HCT116 (cell line): ENCODE measurements around the gene LTO1. TPM values are rescaled to one million over a fixed set of nuclear protein-coding genes. Genes with fewer than 3 reads are reported as not detected.
A peak's percentile ranks its signal among the peaks of the same experiment; 100 is the strongest.

Experiments
- ATAC-seq: fragments of 200-7000 bp; cut with Tn5 transposase; 2 replicates; pipeline ENCODE4 v1.9.1; 2020; ENCODE audit warnings: mild to moderate bottlenecking, moderate library complexity
- BruUV-seq: library from RNA; stranded (reverse); fragments of 400-500 nt; replicated peaks from 2 replicates; lab custom pipeline; 2021; lab: Mats Ljungman, UMichigan
- CTCF ChIA-PET: fragments of 300-600 bp; sonication (Branson Sonifier 250); formaldehyde crosslinking; loops from one replicate; lab custom pipeline; 2021; ENCODE audit warnings: antibody characterized with exemption; lab: Charles Lee
- POLR2A ChIA-PET: fragments of 300-600, 350-600 bp; sonication (Branson Sonifier 250); formaldehyde crosslinking; loops from one replicate; lab custom pipeline; 2021; ENCODE audit warnings: antibody characterized with exemption; lab: Charles Lee
- RAD21 ChIA-PET, 2 experiments: fragments of 300-600 bp; sonication (Branson Sonifier 250); formaldehyde crosslinking; loops; one replicate each; lab custom pipeline; 2023; ENCODE audit warnings: low total read pairs in 2 of 2; ENCODE audit not compliant: uncharacterized antibody in 2 of 2, unreplicated experiment in 2 of 2, low non-redundant PET in 1 of 2; lab: Charles Lee
- DNase-seq: peaks from one replicate; pipeline ENCODE4 v3.0.0-alpha.2; 2010; ENCODE audit warnings: low read depth, low spot score
- H2AFZ ChIP-seq: fragments of 200-600 bp; shearing (Covaris generic), sonication (generic); 2 replicates; pipeline ENCODE4 v1.6.1; 2017; ENCODE audit warnings: low read depth, mixed run types, mixed read lengths, antibody characterized with exemption, low read length; ENCODE audit not compliant: poor library complexity, severe bottlenecking
- H3K27ac ChIP-seq: 2 replicates; pipeline ENCODE4 v1.5.1; 2012; ENCODE audit warnings: low read depth, low read length
- H3K27me3 ChIP-seq: fragments of 200-600 bp; sonication (generic); 2 replicates; pipeline ENCODE4 v1.6.1; 2016; ENCODE audit warnings: mixed run types, low read length, mixed read lengths; ENCODE audit not compliant: insufficient read depth
- H3K36me3 ChIP-seq, 2 experiments: fragments of 200-500 bp in 1 of 2; fragments of 200-600 bp in 1 of 2; sonication (Bioruptor generic) in 1 of 2; sonication (generic) in 1 of 2; 2 replicates each; pipeline versions ENCODE4 v1.5.1 to v1.6.1; 2014 to 2016; ENCODE audit warnings: low read length in 2 of 2, inconsistent platforms in 1 of 2, mixed read lengths in 1 of 2, mixed run types in 1 of 2; ENCODE audit not compliant: insufficient read depth in 2 of 2, control insufficient read depth in 1 of 2
- H3K4me1 ChIP-seq, 2 experiments: fragments of 200-600 bp in 1 of 2; sonication (generic) in 1 of 2; 2 replicates each; pipeline versions ENCODE4 v1.5.1 to v1.6.1; 2012 to 2017; ENCODE audit warnings: low read length in 2 of 2, inconsistent platforms in 1 of 2, mild to moderate bottlenecking in 1 of 2, mixed read lengths in 1 of 2, mixed run types in 1 of 2, moderate library complexity in 1 of 2; ENCODE audit not compliant: insufficient read depth in 2 of 2, control insufficient read depth in 1 of 2
- H3K4me2 ChIP-seq: fragments of 200-600 bp; sonication (generic); 2 replicates; pipeline ENCODE4 v1.6.1; 2017; ENCODE audit warnings: mixed run types, low read length, mixed read lengths
- H3K4me3 ChIP-seq, 2 experiments: fragments of 200-600 bp in 1 of 2; sonication (generic) in 1 of 2; replicated peaks in 1 of 2; 2 replicates each; pipeline ENCODE4 v1.5.1; 2011 to 2016; ENCODE audit warnings: low read length in 2 of 2, control low read depth in 1 of 2, low read depth in 1 of 2, mild to moderate bottlenecking in 1 of 2, mixed read lengths in 1 of 2, mixed run types in 1 of 2
- H3K79me2 ChIP-seq: fragments of 200-600 bp; sonication (generic); 2 replicates; pipeline ENCODE4 v1.6.1; 2017; ENCODE audit warnings: mild to moderate bottlenecking, mixed run types, low read length, moderate library complexity, mixed read lengths; ENCODE audit not compliant: insufficient read depth
- H3K9ac ChIP-seq: fragments of 200-600 bp; sonication (generic); 2 replicates; pipeline ENCODE4 v1.6.1; 2016; ENCODE audit warnings: low read length, mixed read lengths
- H3K9me2 ChIP-seq: fragments of 200-600 bp; sonication (generic), shearing (Covaris generic); 2 replicates; pipeline ENCODE4 v1.6.1; 2017; ENCODE audit warnings: mixed run types, mild to moderate bottlenecking, moderate library complexity; ENCODE audit not compliant: insufficient read depth
- H3K9me3 ChIP-seq, 2 experiments: fragments of 200-500 bp in 1 of 2; fragments of 200-600 bp in 1 of 2; sonication (Bioruptor generic) in 1 of 2; sonication (generic) in 1 of 2; 2 replicates each; pipeline ENCODE4 v1.6.1; 2014 to 2017; ENCODE audit warnings: low read length in 2 of 2, mixed read lengths in 2 of 2, inconsistent platforms in 1 of 2, low read depth in 1 of 2, mild to moderate bottlenecking in 1 of 2, mixed run types in 1 of 2, moderate library complexity in 1 of 2; ENCODE audit not compliant: control insufficient read depth in 1 of 2, insufficient read depth in 1 of 2
- H4K20me1 ChIP-seq: fragments of 200-600 bp; sonication (generic), shearing (Covaris generic); 2 replicates; pipeline ENCODE4 v1.6.1; 2017; ENCODE audit warnings: mixed run types, mild to moderate bottlenecking, moderate library complexity; ENCODE audit not compliant: insufficient read depth
- CEBPB ChIP-seq: IDR thresholded peaks from 2 replicates; pipeline ENCODE4 v1.6.1; 2012; ENCODE audit warnings: low read depth
- ELF1 ChIP-seq: IDR thresholded peaks from 2 replicates; pipeline ENCODE4 v1.6.1; 2012; ENCODE audit warnings: low read depth, borderline replicate concordance
- POLR2A ChIP-seq: IDR thresholded peaks from 2 replicates; pipeline ENCODE4 v1.7.0; 2011; ENCODE audit warnings: borderline replicate concordance; ENCODE audit not compliant: insufficient read depth, insufficient read length; ENCODE audit errors: extremely low read depth
- POLR2AphosphoS5 ChIP-seq: IDR thresholded peaks from 2 replicates; pipeline ENCODE4 v1.6.1; 2011; ENCODE audit warnings: mild to moderate bottlenecking, low read depth, low read length, moderate library complexity
- TCF7L2 ChIP-seq: IDR thresholded peaks from 2 replicates; pipeline ENCODE4 v1.7.0; 2011; ENCODE audit warnings: borderline replicate concordance, inconsistent platforms; ENCODE audit not compliant: insufficient read depth, insufficient read length; ENCODE audit errors: extremely low read depth
- ZFX ChIP-seq: fragments of 450-650 bp; IDR thresholded peaks from 2 replicates; pipeline ENCODE4 v1.6.1; 2017
- intact Hi-C: fragments of 100-400 bp; cut with micrococcal nuclease; formaldehyde crosslinking; loops from 2 replicates; pipeline ENCODE4 v1.10.0; 2022
- total RNA-seq: library from RNA; stranded (reverse); gene quantifications from one replicate; pipeline ENCODE4 v1.2.1, GENCODE V29; 2021; ENCODE audit not compliant: unreplicated experiment
- TF ChIP-seq, protein P1 (sequence below), 3 experiments: fragments of 200-600 bp in 1 of 3; sonication (generic) in 1 of 3; IDR thresholded peaks in 2 of 3; conservative IDR thresholded peaks in 1 of 3; 2 replicates each; pipeline ENCODE4 v1.5.1; 2012 to 2017; ENCODE audit warnings: low read depth in 2 of 3, low read length in 2 of 3, antibody characterized with exemption in 1 of 3, borderline replicate concordance in 1 of 3, control low read depth in 1 of 3, mild to moderate bottlenecking in 1 of 3, mixed read lengths in 1 of 3, mixed run types in 1 of 3, moderate library complexity in 1 of 3; ENCODE audit not compliant: insufficient read depth in 1 of 3
- TF ChIP-seq, protein P2 (sequence below): IDR thresholded peaks from 2 replicates; pipeline ENCODE4 v1.6.1; 2012

LTO1 gene
- total RNA-seq, 1 experiment from 2014 or later, result 21.3 TPM

DNA sequence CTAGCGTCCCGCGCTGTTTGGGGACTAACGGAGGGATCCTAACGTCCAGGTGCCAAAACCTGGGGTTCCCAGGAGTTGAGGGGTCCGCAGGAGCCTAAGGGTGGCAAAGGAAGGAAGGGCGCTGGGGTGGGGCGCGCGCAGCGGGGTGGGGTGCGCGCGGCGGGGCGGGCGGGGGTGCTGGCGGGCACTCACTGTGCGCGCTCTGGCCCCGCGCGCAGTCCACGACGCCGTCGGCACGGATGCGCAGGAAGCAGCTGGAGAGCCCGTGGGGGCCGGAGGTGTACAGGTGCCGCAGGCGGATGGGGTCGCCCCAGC, 28.3 kb upstream of the LTO1 start (continued):
- TF ChIP-seq TCF7L2, result no peak

DNA sequence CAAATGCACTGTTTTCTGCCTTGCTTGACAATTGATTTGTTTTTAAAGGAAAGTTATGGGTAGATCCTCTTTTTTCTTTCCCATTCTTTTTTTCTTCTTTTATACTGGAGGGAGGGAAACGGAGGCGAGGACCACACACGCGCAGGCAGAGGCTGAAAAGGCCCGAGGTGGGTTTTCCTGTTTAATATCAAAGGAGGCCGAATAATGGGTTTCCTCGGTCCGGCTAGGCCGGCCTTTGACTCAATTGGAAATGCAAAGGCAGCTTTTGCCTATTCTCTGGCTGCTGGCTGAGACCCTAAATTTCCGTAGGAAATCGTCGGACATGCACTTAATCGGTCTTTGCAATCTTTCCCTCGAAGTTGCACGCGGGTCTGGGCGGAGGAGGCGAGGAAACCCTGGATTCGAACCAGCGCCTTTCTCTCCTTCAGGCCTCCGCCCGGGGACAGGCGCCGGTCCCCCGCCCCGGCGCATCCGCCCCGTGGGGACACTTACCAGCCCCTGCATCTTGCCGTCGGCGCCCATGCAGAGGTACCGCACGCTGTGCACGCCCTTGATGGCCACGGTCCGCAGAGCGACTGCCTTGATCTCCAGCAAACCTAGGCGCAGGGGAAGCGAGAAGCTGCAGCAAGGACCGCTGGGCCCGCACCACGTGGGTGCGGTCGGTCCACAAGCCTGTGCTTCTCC, 27.8 kb upstream of the LTO1 start:
- Histone ChIP-seq H3K79me2 (no peaks in the 10 kb centered on the region; the same call in 1 of the 2 replicates), H3K27ac (peak overlapping the region; percentile 80), H3K4me2 (peak overlapping the region; percentile 96), H3K4me1 (peaks cover 29 to 54% of the 10 kb centered on the region in 2 experiments), H4K20me1 (no peaks in the 10 kb centered on the region), H3K36me3 (no peaks in the 10 kb centered on the region), H3K4me3 (peak overlapping the region; percentile 57 to 63), H3K9me2 (no peaks in the 10 kb centered on the region), H2AFZ (no peak overlapping the region), H3K9ac (peak overlapping the region; percentile 58), H3K27me3 (no peaks in the 10 kb centered on the region), H3K9me3 (no peaks in the 10 kb centered on the region)
- no peak for ATAC-seq
- BruUV-seq, result TSS peak; percentile 81
- no peak for DNase-seq
- ChIA-PET RAD21 (no interaction called here), POLR2A (interaction anchor here (0.6 to 2.5 kb wide), 2 partner anchors 9 to 12 kb away, joined by 3 to 12 read pairs; no protein-coding TSS in a partner anchor), CTCF (no interaction called here)
- TF ChIP-seq, protein P1, sequence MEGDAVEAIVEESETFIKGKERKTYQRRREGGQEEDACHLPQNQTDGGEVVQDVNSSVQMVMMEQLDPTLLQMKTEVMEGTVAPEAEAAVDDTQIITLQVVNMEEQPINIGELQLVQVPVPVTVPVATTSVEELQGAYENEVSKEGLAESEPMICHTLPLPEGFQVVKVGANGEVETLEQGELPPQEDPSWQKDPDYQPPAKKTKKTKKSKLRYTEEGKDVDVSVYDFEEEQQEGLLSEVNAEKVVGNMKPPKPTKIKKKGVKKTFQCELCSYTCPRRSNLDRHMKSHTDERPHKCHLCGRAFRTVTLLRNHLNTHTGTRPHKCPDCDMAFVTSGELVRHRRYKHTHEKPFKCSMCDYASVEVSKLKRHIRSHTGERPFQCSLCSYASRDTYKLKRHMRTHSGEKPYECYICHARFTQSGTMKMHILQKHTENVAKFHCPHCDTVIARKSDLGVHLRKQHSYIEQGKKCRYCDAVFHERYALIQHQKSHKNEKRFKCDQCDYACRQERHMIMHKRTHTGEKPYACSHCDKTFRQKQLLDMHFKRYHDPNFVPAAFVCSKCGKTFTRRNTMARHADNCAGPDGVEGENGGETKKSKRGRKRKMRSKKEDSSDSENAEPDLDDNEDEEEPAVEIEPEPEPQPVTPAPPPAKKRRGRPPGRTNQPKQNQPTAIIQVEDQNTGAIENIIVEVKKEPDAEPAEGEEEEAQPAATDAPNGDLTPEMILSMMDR (IDR thresholded peaks at IDR 0.05 in 2 of 3, conservative IDR thresholded peaks at IDR 0.05 in 1 of 3; ENCODE audit: borderline replicate concordance in 1 of 3, insufficient read depth in 1 of 3, low read depth in 2 of 3, low read length in 2 of 3), result no peak
- TF ChIP-seq POLR2A, result no peak
- TF ChIP-seq POLR2AphosphoS5, result no peak
- TF ChIP-seq ELF1, result no peak
- TF ChIP-seq, protein P2, sequence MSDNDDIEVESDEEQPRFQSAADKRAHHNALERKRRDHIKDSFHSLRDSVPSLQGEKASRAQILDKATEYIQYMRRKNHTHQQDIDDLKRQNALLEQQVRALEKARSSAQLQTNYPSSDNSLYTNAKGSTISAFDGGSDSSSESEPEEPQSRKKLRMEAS, result peak; percentile 60; the same call in 1 of the 2 replicates
- TF ChIP-seq ZFX, result no peak
- no peak for TF ChIP-seq TCF7L2
- no peak for TF ChIP-seq CEBPB
- intact Hi-C loops, result no loop called here
